NOMO-1 (cell line): ENCODE measurements around the gene PAOX.
"Not testable (repeated sequence)": the region's sequence is repeated elsewhere in the genome, so short reads cannot be mapped to it uniquely, and the experiment has no call there.

Source experiments
- DNase-seq, 2 experiments: peaks; one replicate each; lab custom pipeline; 2025; ENCODE audit not compliant: unreplicated experiment in 2 of 2; lab: John Stamatoyannopoulos, UW

PAOX gene

DNA sequence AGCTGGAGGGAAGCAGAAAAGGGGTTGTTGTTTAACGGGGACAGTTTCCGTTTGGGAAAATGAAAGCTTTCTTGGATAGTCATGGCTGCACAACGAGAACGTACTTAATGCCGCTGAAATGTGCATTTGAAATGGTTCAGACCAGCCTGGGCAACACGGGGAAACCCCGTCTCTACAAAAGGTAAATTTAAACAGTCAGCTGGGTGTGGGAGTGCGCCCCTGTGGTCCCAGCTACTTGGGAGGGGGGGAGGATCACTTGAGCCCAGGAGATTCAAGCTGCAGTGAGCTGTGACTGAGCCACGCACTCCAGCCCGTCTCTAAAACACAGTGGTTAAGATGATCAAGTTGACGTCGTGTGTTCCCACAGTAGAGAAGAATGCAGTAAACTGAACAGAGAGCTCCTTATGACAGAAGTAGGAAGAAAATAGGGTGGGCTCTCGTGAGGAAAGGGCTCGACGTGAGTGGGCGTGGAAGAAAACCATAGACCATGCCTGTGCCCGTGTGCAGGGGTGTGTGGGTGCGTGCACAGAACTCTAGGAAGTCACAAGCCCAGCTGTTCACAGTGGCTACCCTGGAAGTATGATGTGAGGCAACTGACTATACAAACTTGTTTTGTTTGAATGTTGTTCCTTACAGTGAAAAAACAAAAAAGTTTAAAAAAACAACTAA, 17.2 kb upstream of the PAOX start:
- no peak for DNase-seq

DNA sequence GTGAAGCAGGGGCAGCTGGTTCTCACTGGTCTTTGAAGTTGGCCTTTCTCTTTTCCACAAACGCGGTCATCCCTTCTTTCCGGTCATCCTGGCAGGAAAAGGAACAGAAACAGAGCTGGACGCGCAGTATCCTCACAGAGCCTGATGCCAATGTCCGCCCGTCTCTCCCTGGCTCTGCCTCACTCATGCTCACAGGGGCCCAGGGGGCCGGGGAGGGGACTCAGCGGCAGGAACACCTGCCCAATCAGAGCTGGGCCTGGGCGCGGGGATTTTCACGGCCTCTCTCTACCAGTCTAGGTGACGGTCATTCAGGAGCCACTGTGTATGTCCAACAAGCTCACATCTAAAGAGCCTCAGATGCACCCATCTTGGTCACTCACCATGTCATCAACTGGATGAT, 16.2 kb upstream of the PAOX start:
- DNase-seq, result no peak

DNA sequence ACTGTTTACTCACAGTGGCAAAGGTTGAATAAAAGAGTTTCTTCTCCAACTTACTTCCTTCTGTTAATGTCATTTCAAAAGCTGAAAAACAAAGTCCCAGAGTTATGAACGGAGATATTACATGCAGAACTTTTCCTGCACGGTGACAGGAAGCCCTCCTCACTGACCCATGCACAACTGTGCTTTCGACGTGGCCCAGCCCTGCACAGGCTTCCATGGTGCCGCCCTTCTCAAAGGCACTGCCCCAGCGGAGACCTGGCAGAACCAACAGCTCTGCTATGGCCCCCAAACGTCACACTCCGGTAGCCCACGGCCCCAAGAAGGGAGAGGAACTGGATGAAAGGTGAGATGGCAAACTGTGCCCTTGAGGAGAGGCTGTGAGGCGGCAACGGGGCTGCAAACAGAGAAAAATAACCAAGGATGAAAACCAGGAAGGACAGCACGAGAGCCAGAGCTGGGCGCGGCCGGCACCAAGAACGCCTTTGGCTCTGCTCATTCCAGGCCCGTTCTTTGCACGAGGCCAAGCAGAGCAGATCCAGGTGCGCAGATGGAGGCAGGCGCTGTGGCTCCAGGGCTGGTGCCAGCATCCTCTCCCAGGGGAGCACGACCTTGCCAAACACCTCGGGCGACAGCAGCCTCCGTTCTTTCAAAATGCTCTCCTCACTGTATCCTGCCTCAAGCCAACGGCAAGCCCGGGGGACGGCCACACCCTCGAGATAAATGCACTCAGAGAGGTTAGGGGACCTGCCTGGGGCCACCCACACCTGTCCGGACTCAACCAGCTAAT, 14.2 kb upstream of the PAOX start:
- DNase-seq, result no peak

DNA sequence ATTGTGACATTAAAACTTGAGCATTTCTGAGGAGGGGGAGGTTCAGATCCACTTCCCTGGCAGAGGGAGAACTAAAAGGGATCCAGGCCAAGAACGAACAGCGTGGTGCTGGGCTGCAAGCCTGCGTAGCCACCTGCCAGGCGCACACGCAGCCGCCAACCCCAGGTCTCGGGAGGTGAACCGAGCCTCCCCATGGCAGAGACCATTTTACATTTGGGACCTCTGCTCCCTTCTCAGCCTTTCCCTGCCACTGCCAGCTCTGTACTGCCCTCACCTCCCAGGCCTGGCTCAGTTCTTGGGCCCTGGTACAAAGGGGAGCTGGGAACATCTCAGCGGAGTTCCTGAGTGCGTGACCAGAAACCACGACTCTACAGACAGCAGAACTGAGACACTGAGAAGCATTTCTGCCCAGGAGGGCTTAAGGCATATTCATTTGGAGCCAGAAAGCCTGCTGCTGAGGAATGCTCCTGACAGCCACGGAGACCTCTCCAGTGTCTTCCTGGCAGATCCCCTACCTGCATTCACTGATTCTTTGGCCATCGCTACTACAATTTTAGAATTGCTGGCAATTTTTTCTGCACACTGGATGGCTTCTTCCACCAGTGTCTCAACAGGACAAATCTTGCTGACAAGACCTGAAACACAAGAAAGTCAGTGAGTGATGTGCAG, 13.5 kb upstream of the PAOX start:
- DNase-seq, result no peak

DNA sequence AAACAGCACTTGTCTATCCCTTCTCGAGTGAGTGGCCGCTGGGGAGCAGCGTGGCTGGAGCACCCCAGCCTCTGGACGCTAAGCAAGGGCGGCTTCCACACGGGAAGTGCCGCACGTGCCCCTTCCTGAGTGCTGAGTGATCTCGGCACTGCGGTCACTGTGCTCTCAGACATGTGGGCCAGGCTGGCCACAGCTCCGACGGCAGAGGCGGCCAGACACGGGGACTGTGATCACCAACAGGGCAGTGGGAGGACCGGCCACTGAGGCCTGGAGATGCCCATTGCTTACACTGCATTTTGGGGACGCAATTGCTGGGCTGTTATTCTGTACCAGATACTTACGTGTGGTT, 13.0 kb upstream of the PAOX start:
- DNase-seq, result no peak

DNA sequence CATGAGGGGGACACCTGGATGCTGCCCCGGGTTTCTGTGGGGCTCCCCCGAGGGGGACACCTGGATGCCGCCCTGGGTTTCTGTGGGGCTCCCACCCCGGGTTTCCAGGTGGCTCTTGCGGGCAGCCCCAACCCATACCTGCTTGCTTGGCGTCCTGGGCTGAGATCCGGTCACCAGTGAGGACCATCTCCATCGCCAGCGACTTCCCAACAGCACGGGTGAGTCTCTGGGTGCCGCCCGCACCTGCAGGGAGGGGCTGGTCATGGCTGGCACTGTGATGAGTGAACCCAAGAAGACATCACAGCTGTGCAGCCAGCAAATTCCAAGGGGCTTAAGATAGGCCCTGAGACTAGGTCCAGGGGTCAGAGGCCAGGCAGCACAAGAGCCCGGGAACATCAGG, 12.3 kb upstream of the PAOX start:
- no peak for DNase-seq

DNA sequence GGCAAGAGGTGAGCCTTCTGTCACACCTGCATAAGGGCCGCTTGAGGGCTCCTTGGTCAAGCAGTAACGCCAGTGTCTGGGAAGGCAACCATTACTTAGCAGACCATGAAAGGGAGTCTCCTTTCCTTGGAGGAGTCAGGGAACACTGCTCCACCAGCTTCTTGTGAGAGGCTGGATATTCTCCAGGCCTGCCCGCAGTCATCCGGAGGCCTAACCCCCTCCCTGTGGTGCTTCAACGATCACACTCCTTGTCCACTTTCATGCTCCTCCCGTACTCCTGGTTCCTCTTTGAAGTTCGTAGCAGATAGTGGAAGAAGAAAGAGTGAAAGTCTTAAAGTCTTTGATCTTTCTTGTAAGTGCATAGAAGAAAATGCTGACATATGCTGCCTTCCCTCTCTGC, 11.6 kb upstream of the PAOX start:
- DNase-seq, result not testable (repeated sequence)

DNA sequence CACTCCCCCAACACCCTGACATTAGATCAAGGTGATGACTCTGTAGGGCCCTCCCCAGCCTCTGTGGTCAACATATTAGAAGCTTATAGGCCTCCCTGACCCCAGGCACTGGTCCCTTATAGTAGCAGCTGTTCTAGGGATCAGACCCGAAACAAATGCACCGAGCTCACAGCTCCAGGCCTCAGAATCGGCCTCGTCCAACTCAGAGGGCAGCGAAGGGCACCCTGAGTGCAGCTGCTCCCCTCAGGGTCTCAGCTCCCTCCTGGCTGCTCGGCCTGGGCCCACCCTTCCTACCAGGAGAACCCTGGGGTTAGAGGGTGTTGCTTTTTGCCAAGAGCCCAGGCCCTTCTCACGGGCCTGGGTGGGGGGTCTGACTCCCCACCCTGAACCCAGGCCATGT, 10.9 kb upstream of the PAOX start:
- no peak for DNase-seq

DNA sequence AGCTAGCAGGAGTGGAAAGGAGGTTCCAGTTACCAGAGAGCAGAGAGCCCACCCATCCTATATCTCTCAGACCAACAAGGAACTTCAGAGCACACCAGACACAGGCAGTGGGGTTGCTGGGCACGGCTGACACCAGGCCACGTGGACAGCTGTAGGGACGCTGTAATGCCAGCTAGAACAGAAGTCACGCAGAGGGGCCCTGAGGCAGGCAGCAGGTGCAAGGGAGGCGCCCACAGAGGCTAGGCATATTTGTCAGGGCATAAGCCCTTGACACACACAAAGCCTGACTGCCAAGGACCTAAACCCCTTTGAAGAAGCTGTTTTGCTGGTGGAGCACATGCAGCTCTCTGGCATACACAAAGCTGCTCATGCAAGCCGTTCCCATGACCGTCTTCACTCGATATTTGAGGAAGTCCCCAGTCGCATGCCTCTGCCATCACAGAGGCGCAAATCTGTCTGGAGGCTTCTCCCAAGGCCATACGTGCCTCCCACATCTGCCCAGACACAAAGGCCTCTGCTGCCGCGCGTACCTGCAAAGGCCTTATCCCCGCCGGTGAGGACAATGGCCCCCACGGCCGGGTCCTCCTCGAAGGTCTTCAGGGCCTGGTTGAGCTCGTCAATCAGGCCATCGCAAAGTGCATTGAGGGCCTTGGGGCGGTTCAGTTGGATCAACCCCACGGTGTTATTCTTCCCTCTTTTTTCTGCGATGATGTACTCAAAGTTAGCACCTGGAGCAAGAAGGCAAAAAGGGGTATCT, 8.9 kb upstream of the PAOX start:
- DNase-seq, result no peak

DNA sequence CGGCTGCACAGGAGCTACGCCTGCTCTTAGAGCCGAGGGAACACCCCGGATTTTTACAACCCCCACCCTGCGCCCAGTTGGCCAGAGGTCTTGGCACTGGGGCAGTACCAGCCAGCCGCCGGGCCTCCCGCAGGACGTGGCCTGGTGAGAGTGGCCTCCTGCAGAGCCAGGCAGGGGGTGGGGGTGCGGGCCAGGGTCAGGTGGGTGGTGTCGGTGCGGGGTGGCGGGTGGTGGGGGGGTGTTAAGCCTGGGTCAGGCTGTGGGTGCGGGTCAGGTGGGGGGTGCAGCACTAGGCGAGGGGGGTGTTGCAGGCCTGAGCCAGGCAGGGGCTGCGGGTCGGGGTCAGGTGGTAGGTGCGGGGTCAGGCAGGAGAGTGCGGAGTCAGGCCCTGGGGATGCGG, 6.6 kb upstream of the PAOX start:
- no peak for DNase-seq

DNA sequence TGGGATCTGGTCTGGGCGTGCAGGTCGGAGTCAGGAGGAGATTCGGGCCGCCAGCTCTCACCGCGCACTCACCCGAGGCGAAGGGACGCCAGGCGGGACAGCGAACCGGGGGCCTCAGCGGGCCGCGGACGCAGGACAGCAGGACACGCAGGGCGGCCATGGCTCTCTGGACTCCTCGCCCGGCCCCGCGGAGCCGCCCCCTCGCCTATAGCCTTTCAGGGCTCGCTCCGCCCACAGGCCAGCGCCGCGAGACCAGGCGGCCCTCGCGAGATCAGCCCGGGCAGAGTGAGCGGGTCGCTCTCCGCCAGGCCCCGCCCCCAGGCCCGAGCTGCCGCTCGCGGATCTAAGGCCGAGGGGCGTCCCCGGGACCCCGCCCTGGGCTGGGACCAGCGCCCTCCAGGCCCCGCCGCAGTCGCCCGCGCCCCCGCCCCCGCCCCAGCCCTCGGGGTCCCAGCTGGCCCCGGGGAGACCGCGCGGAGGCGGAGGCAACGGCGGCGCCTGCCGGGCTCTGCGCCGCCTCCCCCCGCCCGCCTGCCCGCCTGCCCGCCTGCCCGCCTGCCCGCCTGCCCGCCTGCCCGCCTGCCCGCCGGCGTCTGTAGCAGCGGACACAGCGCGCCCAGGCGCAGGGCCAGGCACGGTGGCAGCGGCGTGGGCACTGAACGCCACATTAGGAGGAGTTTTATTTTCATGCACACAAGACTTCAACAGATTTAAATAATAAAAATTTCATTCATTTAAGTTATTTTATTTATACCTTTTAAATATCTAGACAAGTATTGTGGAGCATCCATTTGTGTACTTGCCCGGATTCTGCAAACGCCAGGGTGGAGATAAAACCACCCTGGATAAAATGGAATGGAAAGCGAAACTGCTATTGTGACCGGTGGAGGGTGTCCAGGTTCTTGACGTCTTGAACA, 5.6 kb upstream of the PAOX start, which contains the start of gene ECHS1:
Gene ECHS1, minus strand, starts transcription at position 181 of the 917 bp plus-strand sequence. Its CDS starts 21 bp downstream, at position 160.
- peak; percentile 84 to 93 for DNase-seq

DNA sequence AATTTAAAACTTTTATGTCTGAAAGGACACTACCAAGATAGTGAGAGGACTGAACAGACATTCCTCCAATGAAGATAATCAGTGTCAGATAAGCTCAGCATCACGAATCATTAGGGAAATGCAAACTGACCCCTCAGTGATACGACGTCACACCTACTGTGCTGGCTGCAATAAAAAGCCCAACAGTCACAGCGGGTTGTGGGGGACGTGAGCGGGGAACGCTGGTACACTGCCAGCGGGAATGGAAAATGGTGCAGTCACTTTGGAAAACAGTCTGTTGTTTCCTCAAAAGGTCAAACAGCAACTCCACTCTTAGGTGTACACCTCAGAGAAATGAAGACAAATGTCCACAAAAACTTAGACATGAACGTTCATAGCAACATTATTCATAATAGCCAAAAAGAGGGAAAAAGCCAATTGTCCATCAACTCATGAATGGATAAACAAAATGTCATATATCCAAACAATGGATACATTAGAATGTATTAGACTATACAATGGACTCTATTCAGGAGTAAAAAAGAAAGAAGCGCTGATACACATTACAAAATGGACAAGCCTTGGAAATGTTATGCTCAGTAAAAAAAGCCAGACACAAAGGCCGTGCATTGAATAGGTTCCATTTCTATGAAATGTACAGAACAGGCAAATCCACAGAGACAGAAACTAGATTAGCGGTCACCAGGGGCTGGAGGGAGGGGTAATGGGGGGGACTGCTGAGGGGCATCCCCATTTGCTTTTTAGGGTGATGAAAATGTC, 3.5 kb upstream of the PAOX start:
- no peak for DNase-seq

DNA sequence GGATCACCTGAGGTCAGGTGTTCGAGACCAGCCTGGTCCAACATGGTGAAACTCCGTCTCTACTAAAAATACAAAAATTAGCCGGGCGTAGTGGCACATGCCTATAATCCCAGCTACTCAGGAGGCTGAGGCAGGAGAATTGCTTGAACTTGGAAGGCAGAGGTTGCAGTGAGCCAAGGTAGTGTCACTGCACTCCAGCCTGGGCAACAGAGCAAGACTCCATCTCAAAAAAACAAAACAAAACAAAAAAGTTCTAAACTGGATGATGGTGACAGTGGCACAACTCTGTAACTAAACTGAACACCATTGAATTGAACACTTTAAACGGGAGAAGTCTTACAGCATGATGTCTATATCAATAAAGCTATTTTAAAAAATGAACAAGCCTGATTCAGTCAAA, 2.9 kb upstream of the PAOX start:
- not testable (repeated sequence) for DNase-seq

DNA sequence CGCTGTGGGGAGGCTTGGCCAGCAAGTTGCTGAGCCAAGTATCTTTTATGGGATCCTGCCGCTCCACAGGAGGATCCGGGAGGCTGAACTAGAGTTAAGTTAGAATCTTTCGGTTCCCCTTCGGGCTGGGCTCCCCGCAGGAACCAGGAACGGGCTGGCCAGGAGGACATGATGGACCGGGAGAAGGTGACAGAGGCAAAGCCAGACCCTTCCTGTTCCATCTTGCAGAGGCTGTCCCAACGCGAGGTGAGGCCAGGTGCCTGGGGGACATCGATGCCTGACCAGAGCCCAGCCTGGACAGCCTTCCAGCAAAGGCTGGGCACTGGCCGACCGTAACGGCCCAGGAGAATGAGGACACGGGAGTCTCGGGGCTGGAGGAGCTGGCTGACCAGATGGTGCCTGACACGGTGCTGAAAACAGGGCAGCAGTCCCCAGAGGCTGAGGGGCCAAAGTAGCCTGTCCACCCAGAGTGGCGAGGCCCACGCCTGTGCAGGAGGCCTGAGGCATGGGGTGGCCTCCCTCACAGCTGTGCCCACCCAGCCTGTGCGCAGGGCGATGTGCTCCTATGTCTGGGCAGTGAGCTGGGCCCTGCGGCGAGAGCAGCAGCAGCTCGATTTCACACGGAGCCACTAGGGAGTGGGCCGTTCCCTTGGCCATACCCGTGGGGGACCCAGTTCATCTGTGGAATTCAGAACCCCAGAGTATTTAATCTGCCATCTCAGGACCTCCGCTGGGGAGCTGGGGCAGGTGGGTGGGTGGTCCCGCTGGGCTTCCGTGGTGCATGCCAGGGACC, 1.8 kb upstream of the PAOX start:
- DNase-seq, result no peak

DNA sequence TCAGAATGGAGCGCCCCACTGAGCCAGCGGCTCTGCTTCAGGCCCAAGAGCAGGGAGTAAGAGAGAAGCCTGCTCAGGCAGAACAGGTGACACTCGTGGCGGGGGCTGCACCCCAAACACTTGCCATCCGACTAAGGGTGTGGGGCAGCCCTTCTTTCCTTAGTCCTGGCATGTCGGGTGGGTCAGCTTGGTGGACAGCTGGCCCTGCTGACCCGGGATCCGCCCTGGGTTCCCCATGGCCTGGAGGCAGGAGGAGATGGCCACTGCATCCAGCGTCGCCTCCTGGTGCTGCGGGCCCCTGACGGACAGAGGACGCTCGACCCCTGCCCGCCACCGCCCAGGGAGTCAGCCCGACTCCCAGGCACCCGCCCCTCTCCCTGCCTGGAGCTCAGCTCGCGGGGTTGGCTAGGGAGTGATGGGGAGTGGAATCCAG, 1.2 kb upstream of the PAOX start:
- DNase-seq, result no peak

DNA sequence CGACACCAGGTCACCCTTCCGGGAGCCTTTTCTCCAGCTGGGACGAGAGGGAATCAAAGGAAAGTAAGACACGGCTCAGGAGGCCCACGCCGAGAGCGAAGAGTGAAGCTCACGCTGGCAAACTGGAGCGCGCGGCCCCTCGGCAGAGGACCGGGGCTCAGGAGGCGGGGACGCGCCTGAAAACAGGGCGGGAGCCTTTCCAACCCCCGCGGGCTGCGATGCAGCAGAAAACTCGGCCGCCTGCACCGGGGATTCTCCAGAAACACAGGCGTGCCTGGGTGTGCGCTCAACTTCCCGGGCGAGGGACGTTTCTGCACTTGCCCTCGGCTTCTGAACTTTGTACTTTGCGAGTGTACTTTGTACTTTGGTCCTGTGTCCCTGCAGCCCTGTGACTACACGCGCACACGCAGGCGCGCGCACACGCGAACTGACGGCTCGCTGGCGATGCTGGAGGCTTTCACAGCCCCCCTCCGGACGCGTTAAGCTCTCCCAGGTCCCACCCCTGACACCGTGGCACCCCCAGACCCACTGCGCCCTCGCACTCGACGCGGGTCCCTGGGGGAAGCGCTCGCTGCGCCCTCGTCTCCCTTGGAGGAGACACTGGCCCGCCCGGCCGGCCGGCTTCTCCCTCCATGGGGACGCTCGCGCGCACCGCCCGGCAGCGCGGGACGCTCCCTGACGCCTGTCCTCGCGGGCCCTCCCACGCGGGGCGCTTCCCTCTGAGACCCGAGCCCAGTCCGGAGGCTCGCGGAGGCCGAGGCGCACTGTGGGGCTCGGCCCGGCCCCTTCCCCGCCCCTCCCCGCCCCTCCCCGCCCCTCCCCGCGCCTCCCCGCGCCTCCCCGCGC, 588 bp upstream of the PAOX start:
- peak; percentile 29 to 36 for DNase-seq

DNA sequence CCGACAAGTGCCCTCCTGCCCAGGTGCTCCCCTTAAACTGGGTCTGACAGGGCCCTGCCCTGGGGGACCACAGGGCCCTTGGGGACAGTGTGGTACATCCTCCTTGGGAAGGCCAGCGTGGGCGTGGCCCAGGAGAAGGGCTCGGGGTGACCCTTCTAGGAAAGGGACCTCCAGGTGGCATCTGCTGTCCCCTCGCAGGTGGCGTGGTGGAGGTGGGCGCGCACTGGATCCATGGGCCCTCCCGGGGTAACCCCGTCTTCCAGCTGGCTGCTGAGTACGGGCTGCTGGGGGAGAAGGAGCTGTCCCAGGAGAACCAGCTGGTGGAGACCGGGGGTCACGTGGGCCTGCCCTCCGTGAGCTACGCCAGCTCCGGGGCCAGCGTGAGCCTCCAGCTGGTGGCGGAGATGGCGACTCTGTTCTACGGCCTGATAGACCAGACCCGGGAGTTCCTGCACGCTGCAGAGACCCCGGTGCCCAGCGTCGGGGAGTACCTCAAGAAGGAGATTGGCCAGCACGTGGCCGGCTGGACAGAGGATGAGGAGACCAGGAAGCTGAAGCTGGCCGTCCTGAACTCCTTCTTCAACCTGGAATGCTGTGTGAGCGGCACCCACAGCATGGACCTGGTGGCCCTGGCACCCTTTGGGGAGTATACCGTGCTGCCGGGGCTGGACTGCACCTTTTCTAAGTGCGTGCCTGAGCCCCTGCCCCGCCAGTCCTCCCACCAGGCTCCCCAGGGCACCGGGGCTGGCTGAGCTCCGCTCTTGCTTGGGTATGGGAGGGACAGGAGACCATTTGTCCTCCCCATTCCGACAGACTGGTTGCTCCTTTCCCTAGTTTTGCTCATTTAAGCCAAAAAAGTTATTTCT, 972 bp downstream of the PAOX start:
- DNase-seq, result no peak
